Retinal pigment epithelial cell (primary cell): Measurements from ENCODE around the gene CERS4.
"Not testable (repeated sequence)": the region's sequence is repeated elsewhere in the genome, so short reads cannot be mapped to it uniquely, and the experiment has no call there.

Source experiments
- DNase-seq: peaks from one replicate; pipeline ENCODE4 v3.0.0-alpha.2; 2010; ENCODE audit warnings: low read depth
- H3K4me3 ChIP-seq: 2 replicates; pipeline ENCODE4 v1.5.1; 2011; ENCODE audit warnings: mild to moderate bottlenecking, low read length, control low read depth, moderate library complexity
- TF ChIP-seq, protein P1 (sequence below): conservative IDR thresholded peaks from 2 replicates; pipeline ENCODE4 v1.5.1; 2011; ENCODE audit warnings: low read depth, low read length, control low read depth, inconsistent platforms

CERS4 gene

GRCh38 chr19:8204961-8205360 lies 4.2 kb upstream of the CERS4 start:
- DNase-seq: no peak
- H3K4me3 ChIP-seq: no peak overlapping the region
- TF ChIP-seq, protein P1, sequence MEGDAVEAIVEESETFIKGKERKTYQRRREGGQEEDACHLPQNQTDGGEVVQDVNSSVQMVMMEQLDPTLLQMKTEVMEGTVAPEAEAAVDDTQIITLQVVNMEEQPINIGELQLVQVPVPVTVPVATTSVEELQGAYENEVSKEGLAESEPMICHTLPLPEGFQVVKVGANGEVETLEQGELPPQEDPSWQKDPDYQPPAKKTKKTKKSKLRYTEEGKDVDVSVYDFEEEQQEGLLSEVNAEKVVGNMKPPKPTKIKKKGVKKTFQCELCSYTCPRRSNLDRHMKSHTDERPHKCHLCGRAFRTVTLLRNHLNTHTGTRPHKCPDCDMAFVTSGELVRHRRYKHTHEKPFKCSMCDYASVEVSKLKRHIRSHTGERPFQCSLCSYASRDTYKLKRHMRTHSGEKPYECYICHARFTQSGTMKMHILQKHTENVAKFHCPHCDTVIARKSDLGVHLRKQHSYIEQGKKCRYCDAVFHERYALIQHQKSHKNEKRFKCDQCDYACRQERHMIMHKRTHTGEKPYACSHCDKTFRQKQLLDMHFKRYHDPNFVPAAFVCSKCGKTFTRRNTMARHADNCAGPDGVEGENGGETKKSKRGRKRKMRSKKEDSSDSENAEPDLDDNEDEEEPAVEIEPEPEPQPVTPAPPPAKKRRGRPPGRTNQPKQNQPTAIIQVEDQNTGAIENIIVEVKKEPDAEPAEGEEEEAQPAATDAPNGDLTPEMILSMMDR: no peak

DNA sequence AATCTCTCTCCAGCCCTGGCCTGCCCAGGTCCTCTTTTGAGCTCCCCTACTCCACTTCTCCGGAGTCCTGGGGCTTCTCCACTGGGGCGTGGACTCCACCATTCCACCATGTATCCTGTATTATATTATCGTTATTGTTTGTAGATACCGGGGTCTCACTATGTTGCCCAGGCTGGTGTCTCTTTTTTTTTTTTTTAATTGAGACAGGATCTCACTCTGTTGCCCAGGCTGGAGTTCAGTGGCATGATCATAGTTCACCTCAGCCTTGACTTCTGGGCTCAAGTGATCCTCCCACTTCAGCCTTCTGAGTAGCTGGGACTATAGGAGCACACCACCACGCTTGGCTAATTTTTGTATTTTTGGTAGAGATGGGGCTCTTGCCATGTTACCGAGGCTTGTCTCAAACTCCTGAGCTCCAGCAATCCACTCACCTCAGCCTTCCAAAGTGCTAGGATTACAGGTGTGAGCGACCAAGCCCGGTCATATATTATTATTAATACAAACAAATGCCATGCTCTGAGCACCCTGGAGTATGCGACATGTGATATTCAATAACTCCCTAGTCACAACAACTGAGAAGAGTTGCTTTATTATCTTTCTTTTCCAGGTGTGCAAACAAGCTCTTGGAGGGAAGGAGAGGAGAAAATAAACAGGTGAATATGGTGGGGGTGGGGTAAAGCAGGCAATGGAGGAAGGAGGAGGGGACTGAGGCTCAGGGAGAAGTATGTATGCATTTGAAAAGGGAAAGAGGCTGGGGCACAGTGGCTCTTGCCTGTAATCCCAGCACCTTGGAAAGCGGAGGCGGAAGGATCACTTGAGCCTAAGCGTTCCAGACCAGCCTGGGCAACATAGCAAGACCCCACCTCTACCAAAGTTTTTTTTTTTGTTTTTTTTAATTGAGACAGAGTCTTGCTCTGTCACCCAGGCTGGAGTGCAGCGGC lies 2.8 kb upstream of the CERS4 start:
- no peak for DNase-seq
- TF ChIP-seq, protein P1: no peak
- H3K4me3 ChIP-seq: no peak overlapping the region

- not testable (repeated sequence) for H3K4me3 ChIP-seq
These were observed 1.8 kb upstream of the CERS4 start for GRCh38 chr19:8207326-8207725.

DNA sequence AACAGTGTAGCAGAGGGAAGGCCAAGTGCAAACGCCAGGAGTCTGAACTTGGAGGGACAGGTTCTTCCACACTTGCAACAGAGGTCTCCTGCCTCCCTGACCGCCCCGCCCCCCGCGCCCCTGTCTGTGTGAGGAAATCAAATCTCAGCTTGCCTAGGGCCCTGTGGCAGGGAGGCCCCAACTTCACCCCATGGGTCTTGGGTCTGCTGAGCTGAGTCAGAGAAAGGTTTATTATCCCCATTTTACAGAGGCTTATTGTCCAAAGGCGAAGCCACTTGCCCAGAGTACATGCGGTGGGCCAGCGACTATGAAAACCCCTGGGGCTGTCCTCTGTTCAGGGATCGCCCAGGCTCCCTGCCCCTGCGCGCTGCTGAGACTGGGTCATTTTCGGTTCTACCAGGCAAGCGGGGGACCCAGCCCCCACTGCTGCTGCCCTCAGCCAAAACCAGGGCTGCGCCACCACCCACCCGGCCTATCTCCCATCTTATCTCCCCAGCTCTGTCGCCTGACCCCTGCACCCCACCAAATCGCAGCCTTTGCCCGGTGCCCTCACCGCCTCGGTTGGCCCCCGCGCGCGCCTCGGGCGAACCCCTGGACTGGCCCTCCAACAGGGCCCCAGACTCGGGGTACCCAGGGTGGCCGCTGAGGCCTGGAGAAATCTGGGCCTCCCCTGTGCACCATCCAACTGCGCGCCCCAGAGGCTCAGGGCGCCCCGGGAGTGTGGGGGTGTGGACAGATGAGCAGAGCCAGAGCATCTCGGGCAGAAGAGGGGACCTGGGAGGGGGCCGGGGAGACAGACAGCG lies 850 bp upstream of the CERS4 start:
- DNase-seq: no peak
- peak overlapping the region; percentile 68 for H3K4me3 ChIP-seq

More at GRCh38 chr19:8207326-8207725, 1.8 kb upstream of the CERS4 start:
- DNase-seq: not testable (repeated sequence)

GRCh38 chr19:8209462-8210378 lies 550 bp downstream of the CERS4 start:
- TF ChIP-seq, protein P1: no peak
- peak overlapping the region; percentile 68 for H3K4me3 ChIP-seq
- DNase-seq: no peak

More for the DNA sequence above, 850 bp upstream of the CERS4 start:
- TF ChIP-seq, protein P1: no peak

DNA sequence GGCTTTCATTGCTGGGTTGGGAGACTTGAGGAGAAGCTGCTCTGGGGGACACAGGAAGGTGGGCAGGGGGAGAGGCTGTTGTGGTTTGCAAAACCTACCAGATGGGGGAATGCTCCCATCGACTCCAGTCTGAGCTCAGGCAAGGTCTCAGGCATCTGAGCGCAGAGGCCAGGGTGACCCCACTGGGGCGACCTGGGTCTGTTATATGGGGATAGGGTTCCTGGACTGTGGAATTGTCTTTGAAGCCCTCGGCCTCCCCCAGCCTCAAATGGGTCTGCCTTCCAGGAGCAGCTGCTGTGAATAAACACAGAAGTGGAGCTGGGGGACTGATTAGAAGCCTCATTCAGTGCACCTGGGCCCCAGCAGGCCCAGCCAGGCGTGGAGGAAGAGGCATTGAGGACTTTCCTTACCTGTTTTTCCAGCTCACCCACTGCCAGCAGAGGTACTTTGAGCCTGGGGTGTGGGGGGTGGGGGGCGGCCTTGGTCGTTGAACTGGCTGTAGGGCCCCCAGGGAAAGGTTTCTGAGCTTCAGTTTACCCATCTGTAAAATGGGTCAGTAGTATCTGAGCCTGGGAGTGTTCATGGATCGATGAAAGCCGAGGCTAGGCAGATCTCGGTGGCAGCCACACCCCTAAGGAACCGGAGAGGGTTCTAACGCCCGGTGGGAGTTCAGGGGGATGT lies 1.4 kb downstream of the CERS4 start:
- TF ChIP-seq, protein P1: no peak
- H3K4me3 ChIP-seq: peak overlapping the region; percentile 68
- no peak for DNase-seq
